GM21723 (cell line): ENCODE measurements around the gene MAP4K3.
A peak's percentile ranks its signal among the peaks of the same experiment; 100 is the strongest.

Experiments used
- ATAC-seq: cut with Tn5 transposase; IDR thresholded peaks from one replicate; pipeline ENCODE4 v1.9.1; 2021; ENCODE audit warnings: mild to moderate bottlenecking, moderate library complexity; ENCODE audit not compliant: unreplicated experiment

MAP4K3 gene

DNA sequence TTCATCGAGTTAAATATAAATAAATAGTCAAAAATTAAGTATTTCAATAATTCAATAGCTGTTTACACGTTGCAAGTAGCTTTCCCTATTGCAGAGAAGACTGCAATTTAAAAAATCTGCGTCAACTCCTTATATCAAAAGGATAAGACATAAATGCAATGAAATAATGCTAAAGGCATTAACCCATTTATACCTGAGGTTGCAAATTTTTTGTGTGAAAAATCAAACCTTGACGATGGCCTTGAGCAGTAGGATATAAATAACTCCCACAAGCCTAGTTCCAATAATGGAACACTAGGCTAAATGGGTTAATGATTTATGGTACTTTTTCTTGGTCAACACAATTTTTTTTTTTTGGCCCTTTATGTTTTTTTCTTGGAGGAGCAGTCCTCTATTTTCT is 116.9 kb downstream of the MAP4K3 start:
- no peak for ATAC-seq

- ATAC-seq = no peak
Measured at GRCh38 chr2:39313575-39313974, 123.5 kb downstream of the MAP4K3 start.

- no peak for ATAC-seq
Measured at GRCh38 chr2:39311469-39311868, 125.6 kb downstream of the MAP4K3 start.

GRCh38 chr2:39308778-39309177 is 128.3 kb downstream of the MAP4K3 start:
- ATAC-seq = no peak

GRCh38 chr2:39306626-39307025 is 130.5 kb downstream of the MAP4K3 start:
- no peak for ATAC-seq

DNA sequence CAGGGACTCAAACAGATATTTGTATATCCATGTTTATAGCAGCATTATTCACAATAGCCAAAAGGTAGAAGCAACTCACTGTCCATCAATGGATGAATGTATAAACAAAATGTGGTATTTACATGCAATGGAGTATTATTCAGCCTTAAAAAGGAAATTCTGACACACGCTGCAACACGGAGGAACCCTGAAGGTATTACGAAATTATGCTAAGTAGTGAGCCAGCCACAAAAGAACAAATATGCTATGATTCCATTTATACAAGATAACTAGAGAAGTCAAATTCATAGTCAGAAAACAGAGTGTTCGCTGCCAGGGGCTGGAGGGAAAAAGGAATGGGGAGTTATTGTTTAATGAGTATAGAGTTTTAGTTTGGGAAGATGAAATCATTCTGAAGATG is 132.4 kb downstream of the MAP4K3 start:
- no peak for ATAC-seq

GRCh38 chr2:39304200-39304599 is 132.9 kb downstream of the MAP4K3 start:
- ATAC-seq = no peak

DNA sequence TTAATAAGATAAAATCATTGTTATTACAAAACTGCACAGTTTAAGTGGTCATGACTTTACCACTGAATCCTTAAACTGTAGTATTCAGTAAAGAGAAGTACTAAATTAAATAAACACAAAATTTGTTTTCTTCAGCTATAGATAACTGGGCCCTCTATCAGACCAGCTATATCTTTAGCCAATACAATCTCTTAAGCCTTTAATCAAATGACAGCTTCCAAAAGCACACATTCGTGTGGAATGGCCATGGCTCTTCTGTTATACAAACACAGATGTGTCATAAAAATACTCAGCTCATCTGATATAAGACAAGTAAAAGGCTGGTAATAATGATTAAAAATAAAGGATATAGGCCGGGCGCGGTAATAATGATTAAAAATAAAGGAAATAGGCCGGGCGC is 135.7 kb downstream of the MAP4K3 start:
- ATAC-seq = no peak

DNA sequence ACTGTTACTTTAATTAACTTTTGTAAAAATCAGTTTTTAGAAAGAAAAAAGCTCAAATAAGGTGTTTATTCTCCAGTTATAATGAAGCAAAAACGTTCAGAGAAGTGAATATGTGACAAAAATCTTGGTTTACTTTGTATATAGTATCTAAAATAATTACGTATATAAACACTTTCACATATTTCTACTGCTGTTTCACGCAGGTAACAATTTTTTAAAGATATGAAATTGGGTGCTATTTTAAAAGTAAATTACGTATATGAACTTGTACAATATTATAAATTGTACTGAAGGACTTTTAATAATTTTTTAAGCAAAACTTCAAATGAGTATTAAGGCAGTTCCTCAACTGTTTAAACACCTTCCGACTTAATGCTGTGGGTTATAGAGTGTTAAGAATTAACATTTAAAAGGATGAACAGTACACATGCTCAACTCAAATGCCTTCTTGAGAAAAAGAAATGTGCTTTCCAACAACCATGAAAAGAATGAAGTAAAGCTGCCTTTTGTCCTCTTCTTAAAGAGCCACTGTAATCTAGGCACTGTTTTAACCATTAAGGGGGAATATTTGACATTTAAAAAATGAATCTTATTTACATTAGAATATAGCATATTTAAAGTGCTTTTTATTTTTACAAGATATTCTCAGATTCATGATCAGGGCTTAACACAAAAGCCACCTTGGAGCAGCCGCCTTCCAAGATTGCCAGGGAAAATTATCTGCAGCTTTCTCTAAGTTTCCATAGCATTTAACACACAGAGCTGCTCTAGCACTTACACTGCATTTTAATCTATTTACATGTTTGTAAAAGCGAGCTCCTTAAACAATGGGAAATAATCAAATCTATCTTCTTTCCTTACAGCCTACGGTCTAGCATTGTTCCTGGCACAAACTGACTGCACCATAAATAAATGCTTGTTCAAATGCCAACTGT is 136.8 kb downstream of the MAP4K3 start:
- no peak for ATAC-seq

- ATAC-seq = no peak
Measured at GRCh38 chr2:39290433-39290832, 146.7 kb downstream of the MAP4K3 start.

GRCh38 chr2:39289609-39290008 is 147.5 kb downstream of the MAP4K3 start:
- ATAC-seq = no peak

GRCh38 chr2:39283561-39283960 is 153.5 kb downstream of the MAP4K3 start:
- no peak for ATAC-seq

DNA sequence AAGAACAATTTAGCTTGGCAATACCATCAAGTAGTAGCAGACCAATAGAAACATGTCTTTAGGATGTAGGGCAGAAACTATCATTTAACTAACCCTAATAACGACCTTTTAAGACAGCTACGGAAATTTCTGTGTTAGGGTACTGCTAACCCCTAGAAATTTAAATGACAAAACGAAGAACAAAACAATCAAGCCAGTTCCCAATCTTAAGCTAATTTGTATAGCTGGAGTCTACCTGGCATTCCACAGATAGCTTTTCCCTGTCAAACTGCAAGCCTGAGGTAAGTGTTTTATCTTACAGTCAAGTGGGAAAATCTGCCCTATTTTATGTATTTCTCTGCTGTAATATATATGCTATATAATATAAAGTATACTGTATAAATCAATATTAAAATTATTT is 155.7 kb downstream of the MAP4K3 start:
- no peak for ATAC-seq

DNA sequence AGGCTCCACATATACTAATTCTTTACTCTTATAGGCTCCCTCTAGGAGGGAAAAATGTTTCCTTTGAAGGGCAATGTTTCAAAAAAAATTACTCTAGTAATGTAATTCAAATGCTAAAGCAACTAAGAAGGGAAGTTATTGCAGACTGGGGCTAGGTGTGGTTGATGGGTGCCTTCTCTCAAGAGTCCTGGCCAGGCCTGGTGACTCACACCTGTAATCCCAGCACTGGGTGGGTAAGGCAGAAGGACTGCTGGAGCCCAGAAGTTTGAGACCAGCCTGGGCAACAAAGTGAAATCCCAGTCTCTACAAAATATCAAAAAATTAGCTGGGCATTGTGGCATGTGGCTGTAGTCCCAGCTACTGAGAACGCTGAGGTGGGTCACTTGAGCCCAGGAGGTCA is 162.1 kb downstream of the MAP4K3 start:
- ATAC-seq = no peak

DNA sequence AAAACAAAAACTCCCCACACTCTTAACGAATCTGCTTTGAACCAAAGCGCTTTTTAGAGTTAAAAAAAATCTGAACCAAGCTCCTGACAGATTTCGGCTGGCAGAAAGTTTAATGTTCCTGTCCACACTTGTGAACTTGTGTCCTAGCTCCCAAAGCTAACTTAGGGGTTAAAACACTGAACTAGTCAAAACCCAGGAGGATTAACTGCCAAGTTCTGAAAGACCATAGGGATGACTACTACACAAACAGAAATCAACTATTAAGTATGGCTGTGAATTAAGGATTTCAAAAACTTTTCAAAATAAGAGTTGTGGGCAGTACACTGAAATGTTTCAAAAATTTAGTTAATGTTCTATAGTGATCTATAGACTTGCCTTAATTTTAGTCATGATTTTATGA is 167.1 kb downstream of the MAP4K3 start:
- ATAC-seq = no peak

- ATAC-seq = no peak
Measured at GRCh38 chr2:39266916-39267434, 170.1 kb downstream of the MAP4K3 start.

DNA sequence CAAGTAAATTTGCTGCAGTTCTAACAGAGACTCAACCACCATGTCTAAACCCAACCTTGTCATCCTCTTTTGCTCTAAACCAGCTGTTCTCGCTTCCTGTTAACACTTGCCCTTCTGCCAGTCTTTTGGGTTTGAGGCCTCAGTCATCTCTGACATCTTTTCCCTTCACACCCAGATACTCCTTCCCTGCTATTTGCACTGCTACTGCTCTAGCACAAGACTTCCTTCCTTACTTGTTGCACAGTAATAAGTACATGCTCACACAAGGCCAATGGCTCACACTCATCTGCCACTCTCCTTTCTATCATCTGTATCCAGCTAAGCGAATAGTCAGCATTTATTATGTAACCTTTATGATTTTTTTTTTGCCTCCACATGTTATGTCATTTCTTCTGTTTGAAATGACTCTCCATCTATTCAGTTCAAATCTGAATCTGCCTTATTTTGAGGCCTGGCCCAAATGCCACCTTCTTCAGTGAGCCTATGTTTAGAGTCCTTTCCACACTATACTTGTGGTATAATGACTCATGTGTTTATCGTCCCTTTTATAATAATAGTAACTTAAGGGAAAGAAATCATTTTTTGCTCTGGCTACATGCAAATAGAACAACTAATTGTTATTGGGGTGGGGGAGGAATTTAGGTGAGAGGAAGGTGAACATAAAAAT is 170.8 kb downstream of the MAP4K3 start:
- ATAC-seq = peak; percentile 67

DNA sequence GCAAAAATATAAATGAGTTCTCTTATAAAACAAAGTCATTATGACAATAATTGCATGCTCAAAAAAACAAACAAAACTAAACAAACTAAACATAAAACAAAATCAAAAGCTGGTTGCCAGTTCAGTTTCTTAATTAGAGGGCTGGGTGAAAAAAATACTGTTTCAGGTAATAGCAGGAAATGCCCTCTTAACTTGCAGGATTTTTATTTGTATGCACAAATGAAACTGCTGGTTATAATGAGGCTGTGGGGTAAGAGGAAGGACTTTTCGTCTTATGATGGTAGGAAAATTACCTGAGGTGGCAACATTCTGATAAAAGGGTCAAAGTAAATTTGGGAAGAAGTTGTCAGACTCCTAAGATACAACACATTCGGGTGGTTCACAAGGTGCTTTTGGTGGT is 171.8 kb downstream of the MAP4K3 start:
- no peak for ATAC-seq

GRCh38 chr2:39264733-39265132 is 172.4 kb downstream of the MAP4K3 start:
- peak; percentile 72 for ATAC-seq

DNA sequence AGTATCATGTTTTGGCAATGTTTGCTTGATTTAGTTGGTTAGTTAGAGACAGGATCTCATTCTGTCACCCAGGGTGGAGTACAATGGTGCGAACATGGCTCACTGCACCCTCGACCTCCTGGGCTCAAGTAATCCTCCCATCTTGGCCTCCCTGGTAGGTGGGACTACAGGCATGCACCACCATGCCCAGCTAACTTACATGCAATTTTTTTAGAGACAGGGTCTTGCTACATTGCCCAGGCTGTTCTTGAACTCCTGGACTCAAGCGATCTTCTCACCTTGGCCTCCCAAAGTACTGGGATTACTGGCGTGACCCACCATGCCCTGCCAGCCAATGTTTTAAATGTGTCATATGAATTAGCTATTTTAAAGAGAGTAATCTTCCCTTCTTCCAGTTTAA is 177.0 kb downstream of the MAP4K3 start:
- ATAC-seq = no peak

DNA sequence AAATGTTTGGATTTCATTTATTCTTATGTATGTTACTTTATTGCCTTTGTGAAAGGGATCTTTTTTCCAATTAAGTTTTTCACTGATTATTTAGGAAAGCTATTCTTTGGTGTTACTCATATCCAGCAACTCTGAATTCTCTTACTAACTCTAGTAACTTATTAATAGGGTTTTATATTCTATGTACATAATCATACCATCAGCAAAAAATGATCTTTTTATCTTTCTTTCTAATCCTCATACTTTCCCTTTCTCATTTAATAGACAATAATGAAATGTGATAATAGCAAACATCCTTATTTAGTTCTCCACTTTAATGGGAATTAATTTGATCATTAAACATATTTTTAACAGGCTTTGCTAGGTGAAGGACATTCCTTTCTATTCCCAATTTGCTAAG is 181.0 kb downstream of the MAP4K3 start:
- ATAC-seq = no peak

GRCh38 chr2:39252888-39253518 is 184.1 kb downstream of the MAP4K3 start:
- ATAC-seq = no peak
